Keratinocyte (primary cell): ENCODE measurements around the gene ARHGAP22. TPM values are rescaled to one million over a fixed set of nuclear protein-coding genes. Genes with fewer than 3 reads are reported as not detected.

Source experiments
- DNase-seq: peaks from one replicate; pipeline ENCODE4 v3.0.0-alpha.2; 2011; ENCODE audit warnings: low read depth, missing footprints, low spot score
- FAIRE-seq: peaks from 2 replicates; lab custom pipeline; 2011; peaks lifted over from hg19 to GRCh38; lab: Jason Lieb, UNC
- H2AFZ ChIP-seq: 2 replicates; pipeline ENCODE4 v1.6.0; 2012; ENCODE audit warnings: low read length, control low read depth, inconsistent platforms; ENCODE audit not compliant: control insufficient read depth
- H3K27ac ChIP-seq: 2 replicates; pipeline ENCODE4 v1.5.1; 2011; ENCODE audit warnings: low read length; ENCODE audit not compliant: control insufficient read depth, insufficient read depth
- H3K27me3 ChIP-seq: 3 replicates; pipeline ENCODE4 v1.6.0; 2011; ENCODE audit warnings: low read length; ENCODE audit not compliant: control insufficient read depth, insufficient read depth; ENCODE audit errors: extremely low read depth
- H3K36me3 ChIP-seq, 2 experiments: 2 replicates in 1 of 2; 3 replicates in 1 of 2; pipeline ENCODE4 v1.5.1; 2011; ENCODE audit warnings: low read length in 2 of 2, mild to moderate bottlenecking in 1 of 2; ENCODE audit not compliant: control insufficient read depth in 2 of 2, insufficient read depth in 2 of 2; ENCODE audit errors: extremely low read depth in 1 of 2
- H3K4me1 ChIP-seq: 3 replicates; pipeline ENCODE4 v1.5.1; 2011; ENCODE audit warnings: low read length; ENCODE audit not compliant: control insufficient read depth, insufficient read depth; ENCODE audit errors: extremely low read depth
- H3K4me2 ChIP-seq: 3 replicates; pipeline ENCODE4 v1.6.0; 2011; ENCODE audit warnings: low read depth, low read length; ENCODE audit not compliant: control insufficient read depth, insufficient read depth; ENCODE audit errors: extremely low read depth
- H3K4me3 ChIP-seq, 3 experiments: fragments of 200-600 bp in 1 of 3; sonication (generic) in 1 of 3; 2 replicates in 2 of 3; 3 replicates in 1 of 3; pipeline ENCODE4 v1.5.1; 2011 to 2016; ENCODE audit warnings: low read length in 3 of 3, mild to moderate bottlenecking in 3 of 3, control low read depth in 2 of 3, inconsistent platforms in 1 of 3, low read depth in 1 of 3, mixed read lengths in 1 of 3, mixed run types in 1 of 3, moderate library complexity in 1 of 3; ENCODE audit not compliant: control insufficient read depth in 2 of 3, insufficient read depth in 2 of 3; ENCODE audit errors: extremely low read depth in 1 of 3
- H3K79me2 ChIP-seq: 2 replicates; pipeline ENCODE4 v1.6.0; 2012; ENCODE audit warnings: low read length; ENCODE audit not compliant: control insufficient read depth, insufficient read depth
- H3K9ac ChIP-seq: 3 replicates; pipeline ENCODE4 v1.6.0; 2011; ENCODE audit warnings: low read length; ENCODE audit not compliant: control insufficient read depth, insufficient read depth; ENCODE audit errors: extremely low read depth
- H3K9me1 ChIP-seq: 3 replicates; pipeline ENCODE4 v1.6.0; 2011; ENCODE audit warnings: low read length; ENCODE audit not compliant: control insufficient read depth, insufficient read depth; ENCODE audit errors: extremely low read depth
- H3K9me3 ChIP-seq: 2 replicates; pipeline ENCODE4 v1.5.1; 2012; ENCODE audit warnings: low read depth, low read length; ENCODE audit not compliant: control insufficient read depth
- H4K20me1 ChIP-seq: 3 replicates; pipeline ENCODE4 v1.6.0; 2011; ENCODE audit warnings: low read length; ENCODE audit not compliant: control insufficient read depth, insufficient read depth; ENCODE audit errors: extremely low read depth
- CTCF ChIP-seq, 3 experiments: IDR thresholded peaks in 1 of 3; conservative IDR thresholded peaks in 1 of 3; optimal IDR thresholded peaks in 1 of 3; 2 replicates in 2 of 3; 3 replicates in 1 of 3; pipeline versions ENCODE3 to v1.5.1; 2011; ENCODE audit warnings: low read length in 3 of 3, mild to moderate bottlenecking in 3 of 3, moderate library complexity in 2 of 3, control low read depth in 1 of 3, inconsistent platforms in 1 of 3; ENCODE audit not compliant: insufficient read depth in 2 of 3; ENCODE audit errors: extremely low read depth in 1 of 3
- EZH2 ChIP-seq: IDR thresholded peaks from one replicate; pipeline ENCODE4 v1.6.1; 2012; ENCODE audit warnings: inconsistent platforms, mild to moderate bottlenecking, low read length, moderate library complexity
- dilution Hi-C: fragments of 300-500 bp; cut with MboI; formaldehyde crosslinking; loops from one replicate; pipeline ENCODE4 v1.7.0; 2020; ENCODE audit warnings: low sequenced_read_pairs; ENCODE audit not compliant: extremely low pct_ligation_motif_present
- polyA plus RNA-seq, 5 experiments: library from polyadenylated mRNA; depleted of rRNA in 3 of 5; stranded (reverse) in 3 of 5; stranded (forward) in 1 of 5; unstranded in 1 of 5; fragments of >200 nt; gene quantifications; 1 replicate in 1 of 5; 2 replicates in 3 of 5; 3 replicates in 1 of 5; pipeline versions ENCODE4 v1.2.1 to v1.2.3, GENCODE V29; 2011 to 2012; ENCODE audit warnings: missing spikeins in 2 of 5, low read depth in 1 of 5, low replicate concordance in 1 of 5

Gene ARHGAP22
- polyA plus RNA-seq, 1 donor (not counting 4 experiments of a cell fraction or from before 2014, with no cell fraction given): 4.9 TPM

- H3K27me3 ChIP-seq: no peaks in the 10 kb centered on the region
- no peaks in the 10 kb centered on the region for H3K9me3 ChIP-seq
- no peaks in the 10 kb centered on the region for H4K20me1 ChIP-seq
- no peaks in the 10 kb centered on the region for H3K79me2 ChIP-seq
- H3K4me2 ChIP-seq: no peak overlapping the region
- no peak overlapping the region for H3K4me3 ChIP-seq
- dilution Hi-C loops: no loop called here
- H3K36me3 ChIP-seq: no peaks in the 10 kb centered on the region
- FAIRE-seq (no peak), DNase-seq (no peak)
- H3K4me1 ChIP-seq: no peaks in the 10 kb centered on the region
- no peak overlapping the region for H3K27ac ChIP-seq
- no peak overlapping the region for H2AFZ ChIP-seq
- H3K9me1 ChIP-seq: no peaks in the 10 kb centered on the region
- no peak overlapping the region for H3K9ac ChIP-seq
- TF ChIP-seq EZH2 (no peak), CTCF (optimal IDR thresholded peaks at IDR 0.05 in 1 of 3, IDR thresholded peaks at IDR 0.05 in 1 of 3, conservative IDR thresholded peaks at IDR 0.05 in 1 of 3; ENCODE audit: extremely low read depth in 1 of 3, insufficient read depth in 2 of 3, low read length in 3 of 3) (no peak)
Observed at GRCh38 chr10:48556713-48557112, 48.2 kb downstream of the ARHGAP22 start.

GRCh38 chr10:48556065-48556464, 48.8 kb downstream of the ARHGAP22 start:
- no peak overlapping the region for H3K4me3 ChIP-seq
- H3K4me2 ChIP-seq: no peak overlapping the region
- H3K4me1 ChIP-seq: no peaks in the 10 kb centered on the region
- no peaks in the 10 kb centered on the region for H3K79me2 ChIP-seq
- no peaks in the 10 kb centered on the region for H3K36me3 ChIP-seq
- H2AFZ ChIP-seq: no peak overlapping the region
- FAIRE-seq (no peak), DNase-seq (no peak)
- no peak overlapping the region for H3K9ac ChIP-seq
- H3K9me1 ChIP-seq: no peaks in the 10 kb centered on the region
- no peaks in the 10 kb centered on the region for H3K27me3 ChIP-seq
- H4K20me1 ChIP-seq: no peaks in the 10 kb centered on the region
- H3K27ac ChIP-seq: no peak overlapping the region
- H3K9me3 ChIP-seq: no peaks in the 10 kb centered on the region
- TF ChIP-seq EZH2 (no peak), CTCF (optimal IDR thresholded peaks at IDR 0.05 in 1 of 3, IDR thresholded peaks at IDR 0.05 in 1 of 3, conservative IDR thresholded peaks at IDR 0.05 in 1 of 3; ENCODE audit: extremely low read depth in 1 of 3, insufficient read depth in 2 of 3, low read length in 3 of 3) (no peak)
- dilution Hi-C loops: no loop called here
